IMR-90 (cell line): ENCODE results near the gene SGK1.

ENCODE experiments used
- BHLHE40 ChIP-seq: fragments of 150-350 bp; IDR thresholded peaks from 2 replicates; pipeline ENCODE4 v1.6.1; 2016; ENCODE audit warnings: mild to moderate bottlenecking, low read depth, low read length
- CEBPB ChIP-seq: IDR thresholded peaks from 2 replicates; pipeline ENCODE4 v1.6.1; 2012; ENCODE audit warnings: low read depth, low read length, improper control_type of control experiment
- ELK1 ChIP-seq: fragments of 150-350 bp; IDR thresholded peaks from 2 replicates; pipeline ENCODE4 v1.6.1; 2016; ENCODE audit warnings: low read depth, mild to moderate bottlenecking, low read length, moderate library complexity, borderline replicate concordance
- MAZ ChIP-seq: IDR thresholded peaks from 2 replicates; pipeline ENCODE4 v1.6.1; 2012; ENCODE audit warnings: low read depth, mild to moderate bottlenecking, low read length, improper control_type of control experiment, moderate library complexity, borderline replicate concordance
- NFE2L2 ChIP-seq: fragments of 150-350 bp; IDR thresholded peaks from 2 replicates; pipeline ENCODE4 v1.6.1; 2016; ENCODE audit warnings: low read depth, mild to moderate bottlenecking, low read length
- POLR2A ChIP-seq: IDR thresholded peaks from 2 replicates; pipeline ENCODE4 v1.6.1; 2012; ENCODE audit warnings: mild to moderate bottlenecking, low read depth, low read length
- RAD21 ChIP-seq: IDR thresholded peaks from 2 replicates; pipeline ENCODE4 v1.6.1; 2012; ENCODE audit warnings: low read length, improper control_type of control experiment
- RFX5 ChIP-seq: IDR thresholded peaks from 2 replicates; pipeline ENCODE4 v1.8.0; 2012; ENCODE audit warnings: low read depth, mild to moderate bottlenecking, low read length, moderate library complexity
- TF ChIP-seq, protein P1 (sequence below): conservative IDR thresholded peaks from 2 replicates; pipeline ENCODE4 v1.5.1; 2012; ENCODE audit warnings: mild to moderate bottlenecking, low read depth, low read length, improper control_type of control experiment
- TF ChIP-seq, protein P2 (sequence below): fragments of 150-350 bp; IDR thresholded peaks from 2 replicates; pipeline ENCODE4 v1.6.1; 2017; ENCODE audit warnings: mild to moderate bottlenecking, antibody characterized with exemption, low read length, low read depth

DNA sequence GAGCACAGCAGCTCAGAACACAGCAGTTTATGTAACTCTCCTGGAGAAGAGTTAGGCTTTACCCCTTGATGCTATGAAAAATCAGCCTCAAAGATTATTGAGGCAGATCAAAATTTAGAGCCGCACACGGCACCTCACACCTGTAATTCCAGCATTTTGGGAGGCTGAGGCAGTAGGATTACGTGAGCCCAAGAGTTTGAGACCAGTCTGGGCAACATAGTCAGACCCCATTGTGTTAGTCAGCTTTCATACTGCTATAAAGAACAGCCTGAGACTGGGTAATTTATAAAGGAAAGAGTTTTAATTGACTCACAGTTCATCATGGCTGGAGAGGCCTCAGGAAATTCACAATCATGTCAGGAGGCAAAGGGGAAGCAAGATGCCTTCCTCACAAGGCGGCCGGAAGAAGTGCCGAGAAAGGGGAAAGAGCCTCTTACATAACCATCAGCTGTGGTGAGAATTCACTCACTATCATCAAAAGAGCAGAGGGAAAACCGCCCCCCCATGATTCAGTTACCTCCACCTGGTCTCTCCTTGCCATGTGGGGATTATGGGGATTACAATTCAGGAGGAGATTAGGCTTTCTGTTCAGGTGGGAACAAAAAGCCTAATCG is 87.7 kb downstream of the SGK1 start:
- no peak for TF ChIP-seq POLR2A
- TF ChIP-seq, protein P1, sequence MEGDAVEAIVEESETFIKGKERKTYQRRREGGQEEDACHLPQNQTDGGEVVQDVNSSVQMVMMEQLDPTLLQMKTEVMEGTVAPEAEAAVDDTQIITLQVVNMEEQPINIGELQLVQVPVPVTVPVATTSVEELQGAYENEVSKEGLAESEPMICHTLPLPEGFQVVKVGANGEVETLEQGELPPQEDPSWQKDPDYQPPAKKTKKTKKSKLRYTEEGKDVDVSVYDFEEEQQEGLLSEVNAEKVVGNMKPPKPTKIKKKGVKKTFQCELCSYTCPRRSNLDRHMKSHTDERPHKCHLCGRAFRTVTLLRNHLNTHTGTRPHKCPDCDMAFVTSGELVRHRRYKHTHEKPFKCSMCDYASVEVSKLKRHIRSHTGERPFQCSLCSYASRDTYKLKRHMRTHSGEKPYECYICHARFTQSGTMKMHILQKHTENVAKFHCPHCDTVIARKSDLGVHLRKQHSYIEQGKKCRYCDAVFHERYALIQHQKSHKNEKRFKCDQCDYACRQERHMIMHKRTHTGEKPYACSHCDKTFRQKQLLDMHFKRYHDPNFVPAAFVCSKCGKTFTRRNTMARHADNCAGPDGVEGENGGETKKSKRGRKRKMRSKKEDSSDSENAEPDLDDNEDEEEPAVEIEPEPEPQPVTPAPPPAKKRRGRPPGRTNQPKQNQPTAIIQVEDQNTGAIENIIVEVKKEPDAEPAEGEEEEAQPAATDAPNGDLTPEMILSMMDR, result no peak
- TF ChIP-seq BHLHE40, result no peak
- TF ChIP-seq, protein P2, sequence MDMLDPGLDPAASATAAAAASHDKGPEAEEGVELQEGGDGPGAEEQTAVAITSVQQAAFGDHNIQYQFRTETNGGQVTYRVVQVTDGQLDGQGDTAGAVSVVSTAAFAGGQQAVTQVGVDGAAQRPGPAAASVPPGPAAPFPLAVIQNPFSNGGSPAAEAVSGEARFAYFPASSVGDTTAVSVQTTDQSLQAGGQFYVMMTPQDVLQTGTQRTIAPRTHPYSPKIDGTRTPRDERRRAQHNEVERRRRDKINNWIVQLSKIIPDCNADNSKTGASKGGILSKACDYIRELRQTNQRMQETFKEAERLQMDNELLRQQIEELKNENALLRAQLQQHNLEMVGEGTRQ, result no peak
- no peak for TF ChIP-seq MAZ
- TF ChIP-seq RAD21, result no peak
- TF ChIP-seq NFE2L2, result no peak
- no peak for TF ChIP-seq ELK1
- TF ChIP-seq CEBPB, result no peak
- TF ChIP-seq RFX5, result no peak
